T-helper 2 cell (primary cell): ENCODE data around the gene SAT2.
A peak's percentile ranks its signal among the peaks of the same experiment; 100 is the strongest.

ENCODE experiments used
- DNase-seq, 5 experiments: peaks; one replicate each; pipeline versions ENCODE4 v3.0.0 to v3.0.0-alpha.2; 2012 to 2022

Gene SAT2

DNA sequence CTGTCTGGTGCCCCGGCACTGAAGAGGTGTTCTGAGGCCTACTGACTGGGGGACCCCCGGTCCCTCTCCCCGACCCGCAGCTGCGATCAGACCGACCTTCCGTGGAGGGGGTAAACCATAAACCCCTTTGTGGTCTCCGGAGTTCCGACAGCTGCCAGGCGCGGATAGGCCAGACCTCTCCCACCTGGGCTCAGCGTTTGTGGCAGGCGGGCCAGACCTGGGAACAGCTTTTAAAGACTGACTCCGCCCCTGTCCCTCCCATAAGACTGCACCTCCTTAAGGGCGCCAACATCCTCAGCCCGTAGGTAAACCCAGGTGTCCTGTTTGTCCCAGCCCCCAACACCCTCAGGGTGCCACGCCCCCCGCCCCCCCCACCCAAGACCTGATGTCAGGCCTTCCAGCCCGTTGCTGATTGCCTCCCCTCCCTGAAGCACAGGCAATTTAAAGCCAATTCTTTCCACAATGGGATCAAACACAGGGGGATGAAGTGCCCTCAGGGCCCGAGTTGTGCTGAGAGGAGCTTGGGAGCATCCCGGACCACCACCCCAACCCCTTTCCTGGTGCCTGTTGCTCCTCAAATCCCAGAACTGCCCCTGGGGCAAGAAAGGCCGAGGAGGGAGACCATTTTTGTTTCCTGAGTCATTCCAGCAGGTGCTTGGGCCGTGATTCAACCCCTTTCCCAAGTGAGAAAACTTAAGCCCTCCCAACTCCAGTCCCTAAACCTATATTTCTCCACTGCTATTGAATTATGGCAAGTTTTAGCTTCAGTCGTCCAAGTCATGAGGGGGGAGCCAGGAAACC lies 37.5 kb downstream of the SAT2 start, which contains the start of gene SOX15:
TSS of gene SOX15 (minus strand) at position 204 of the 801 bp plus-strand sequence. CDS start 418 bp downstream, outside the sequence.
- DNase-seq: no peak

DNA sequence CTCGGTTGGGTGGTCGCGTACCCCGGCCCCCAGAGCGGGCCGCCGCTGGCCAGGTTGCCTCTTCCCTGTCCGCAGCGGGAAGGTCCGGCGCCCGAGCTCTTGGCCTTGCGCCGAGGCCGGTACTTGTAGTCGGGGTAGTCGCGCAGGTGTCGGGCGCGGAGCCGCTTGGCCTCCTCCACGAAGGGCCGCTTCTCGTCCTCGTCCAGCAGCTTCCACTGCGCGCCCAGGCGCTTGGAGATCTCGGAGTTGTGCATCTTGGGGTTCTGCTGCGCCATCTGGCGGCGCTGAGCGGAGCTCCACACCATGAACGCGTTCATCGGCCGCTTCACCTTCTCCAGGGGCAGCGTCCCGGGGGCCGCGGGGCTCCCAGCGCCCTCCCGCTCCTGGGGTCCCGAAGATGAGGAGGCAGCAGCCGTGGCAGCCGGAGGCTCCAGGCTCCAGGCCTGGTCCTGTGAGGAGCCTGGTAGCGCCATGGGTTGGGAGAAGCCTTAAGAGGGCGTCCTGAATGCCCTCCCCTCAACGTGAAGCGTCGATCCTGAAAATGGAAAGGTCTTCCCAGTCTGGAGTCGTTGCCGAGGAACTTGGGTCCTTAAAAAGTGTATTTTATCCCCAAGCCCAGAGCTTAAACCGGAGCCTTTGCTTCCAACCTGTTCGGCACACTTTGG lies 38.3 kb downstream of the SAT2 start:
- peak; percentile 29 to 73 (median 40) for DNase-seq

GRCh38 chr17:7588553-7589203 lies 38.9 kb downstream of the SAT2 start:
- no peak for DNase-seq

GRCh38 chr17:7587420-7588151 lies 40.0 kb downstream of the SAT2 start:
- no peak for DNase-seq

DNA sequence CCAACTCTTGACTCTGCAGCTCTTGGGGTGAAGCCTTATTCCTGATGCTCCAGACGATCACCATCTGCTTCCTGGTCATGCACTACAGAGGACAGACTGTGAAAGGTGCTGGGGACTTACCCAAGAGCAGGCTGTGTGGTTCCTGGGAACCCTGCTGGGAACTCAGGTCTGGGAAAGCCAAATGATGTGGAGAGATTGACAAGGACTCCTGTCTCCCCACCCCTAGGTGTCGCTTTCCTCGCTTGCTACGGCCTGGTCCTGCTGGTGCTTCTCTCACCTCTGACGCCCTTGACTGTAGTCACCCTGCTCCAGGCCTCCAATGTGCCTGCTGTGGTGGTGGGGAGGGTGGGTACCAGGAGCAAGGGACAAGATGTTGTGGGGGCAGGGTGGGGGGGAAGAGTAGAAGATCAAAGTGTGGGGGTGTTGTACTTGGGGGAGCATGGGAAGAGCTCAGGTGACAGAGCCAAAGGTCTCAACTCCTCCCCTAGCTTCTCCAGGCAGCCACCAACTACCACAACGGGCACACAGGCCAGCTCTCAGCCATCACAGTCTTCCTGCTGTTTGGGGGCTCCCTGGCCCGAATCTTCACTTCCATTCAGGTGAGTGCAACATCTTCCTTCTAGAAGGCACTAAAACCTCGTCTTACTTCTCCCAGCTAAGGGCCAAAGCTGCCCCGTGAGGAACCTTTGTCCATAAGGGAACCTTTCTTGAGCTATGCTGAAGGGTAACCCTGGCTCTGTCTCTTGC lies 40.8 kb downstream of the SAT2 start:
- peak in 1 of 5 experiments; percentile 28 for DNase-seq

- peak; percentile 83 to 97 (median 91) for DNase-seq
Observed at GRCh38 chr17:7583253-7584109, 44.1 kb downstream of the SAT2 start, which contains the start of gene MPDU1. TSS of gene MPDU1 (plus strand) at chr17:7583852. CDS start at chr17:7583863, 11 bp downstream.

GRCh38 chr17:7582396-7583252 lies 45.0 kb downstream of the SAT2 start:
- no peak for DNase-seq

- no peak for DNase-seq
Observed at GRCh38 chr17:7580604-7581575, 46.7 kb downstream of the SAT2 start.

DNA sequence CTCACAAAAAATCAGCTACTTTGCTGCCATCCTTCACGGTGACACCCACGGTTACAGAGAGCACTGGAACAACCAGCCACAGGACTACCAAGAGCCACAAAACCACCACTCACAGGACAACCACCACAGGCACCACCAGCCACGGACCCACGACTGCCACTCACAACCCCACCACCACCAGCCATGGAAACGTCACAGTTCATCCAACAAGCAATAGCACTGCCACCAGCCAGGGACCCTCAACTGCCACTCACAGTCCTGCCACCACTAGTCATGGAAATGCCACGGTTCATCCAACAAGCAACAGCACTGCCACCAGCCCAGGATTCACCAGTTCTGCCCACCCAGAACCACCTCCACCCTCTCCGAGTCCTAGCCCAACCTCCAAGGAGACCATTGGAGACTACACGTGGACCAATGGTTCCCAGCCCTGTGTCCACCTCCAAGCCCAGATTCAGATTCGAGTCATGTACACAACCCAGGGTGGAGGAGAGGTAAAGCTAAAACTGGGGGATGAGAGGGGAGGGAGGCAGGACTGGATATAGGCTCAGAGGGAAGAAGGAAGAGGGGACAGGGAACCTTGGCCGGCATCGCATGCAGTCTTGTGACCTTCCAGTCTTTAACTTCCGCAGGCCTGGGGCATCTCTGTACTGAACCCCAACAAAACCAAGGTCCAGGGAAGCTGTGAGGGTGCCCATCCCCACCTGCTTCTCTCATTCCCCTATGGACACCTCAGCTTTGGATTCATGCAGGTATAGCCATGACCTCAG lies 47.6 kb downstream of the SAT2 start:
- peak in 1 of 5 experiments; percentile 62 for DNase-seq

GRCh38 chr17:7579001-7579833 lies 48.4 kb downstream of the SAT2 start, which contains the start of gene CD68:
TSS of gene CD68 (plus strand) at chr17:7579638. CDS start at chr17:7579678, 40 bp downstream.
- peak in 3 of 5 experiments; percentile 49 to 69 (median 67) for DNase-seq

- DNase-seq: no peak
Observed at GRCh38 chr17:7577327-7578199, 50.1 kb downstream of the SAT2 start.

DNA sequence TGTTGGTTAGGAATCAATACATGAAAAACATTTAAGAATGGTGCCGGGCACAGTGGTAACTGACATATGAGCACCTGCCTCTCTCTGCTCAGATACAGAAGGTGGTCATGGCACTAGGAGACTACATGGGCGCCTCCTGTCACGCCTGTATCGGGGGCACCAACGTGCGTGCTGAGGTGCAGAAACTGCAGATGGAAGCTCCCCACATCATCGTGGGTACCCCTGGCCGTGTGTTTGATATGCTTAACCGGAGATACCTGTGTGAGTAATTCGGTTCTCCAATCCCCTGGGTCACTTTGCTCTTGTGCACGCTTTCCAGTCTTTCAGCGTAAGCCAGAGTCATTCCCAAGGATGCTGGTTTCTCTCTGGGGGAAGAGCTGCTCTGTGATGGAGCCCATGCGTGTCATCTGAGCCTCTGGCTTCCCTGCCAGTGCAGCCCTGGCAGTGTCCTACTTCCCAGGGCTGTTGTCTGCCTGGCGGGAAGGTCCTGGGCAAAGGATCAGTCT lies 51.1 kb downstream of the SAT2 start:
- no peak for DNase-seq
